MM.1S (cell line): Measurements from ENCODE around the gene KRTAP5-8.

ENCODE experiments used
- CTCF ChIP-seq: fragments of 300-600 bp; sonication (generic); IDR thresholded peaks from 2 replicates; pipeline ENCODE4 v1.5.1; 2016; ENCODE audit warnings: antibody characterized with exemption, low read length, mixed read lengths
- EZH2 ChIP-seq: fragments of 300-600 bp; sonication (generic); optimal IDR thresholded peaks from 2 replicates; pipeline ENCODE3; 2017; ENCODE audit warnings: low read depth, mild to moderate bottlenecking, antibody characterized with exemption, low read length, mixed read lengths
- EZH2phosphoT487 ChIP-seq: fragments of 300-600 bp; sonication (generic); IDR thresholded peaks from 2 replicates; pipeline ENCODE4 v1.6.1; 2018; ENCODE audit warnings: antibody characterized with exemption, low read length

GRCh38 chr11:71525188-71525937 lies 12.5 kb upstream of the KRTAP5-8 start:
- no peak for TF ChIP-seq CTCF
- no peak for TF ChIP-seq EZH2phosphoT487
- no peak for TF ChIP-seq EZH2
